Right renal pelvis (tissue), 4 donors: ENCODE results near the gene LRRC71. TPM values are rescaled to one million over a fixed set of nuclear protein-coding genes. Genes with fewer than 3 reads are reported as not detected.

Experiments used
- DNase-seq, 4 donors: peaks; one replicate each; pipeline ENCODE4 v3.0.0-alpha.2; 2013; ENCODE audit warnings: low read depth in 4 of 4, low spot score in 3 of 4, missing footprints in 1 of 4
- polyA plus RNA-seq, 4 donors: library from polyadenylated mRNA; unstranded; fragments of 120-200 nt; gene quantifications; one replicate each; pipeline ENCODE4 v1.2.1, GENCODE V29; 2013; ENCODE audit not compliant: insufficient read length in 4 of 4

Gene LRRC71
- polyA plus RNA-seq, 4 donors: 0.22 to 0.66 (median 0.33) TPM

DNA sequence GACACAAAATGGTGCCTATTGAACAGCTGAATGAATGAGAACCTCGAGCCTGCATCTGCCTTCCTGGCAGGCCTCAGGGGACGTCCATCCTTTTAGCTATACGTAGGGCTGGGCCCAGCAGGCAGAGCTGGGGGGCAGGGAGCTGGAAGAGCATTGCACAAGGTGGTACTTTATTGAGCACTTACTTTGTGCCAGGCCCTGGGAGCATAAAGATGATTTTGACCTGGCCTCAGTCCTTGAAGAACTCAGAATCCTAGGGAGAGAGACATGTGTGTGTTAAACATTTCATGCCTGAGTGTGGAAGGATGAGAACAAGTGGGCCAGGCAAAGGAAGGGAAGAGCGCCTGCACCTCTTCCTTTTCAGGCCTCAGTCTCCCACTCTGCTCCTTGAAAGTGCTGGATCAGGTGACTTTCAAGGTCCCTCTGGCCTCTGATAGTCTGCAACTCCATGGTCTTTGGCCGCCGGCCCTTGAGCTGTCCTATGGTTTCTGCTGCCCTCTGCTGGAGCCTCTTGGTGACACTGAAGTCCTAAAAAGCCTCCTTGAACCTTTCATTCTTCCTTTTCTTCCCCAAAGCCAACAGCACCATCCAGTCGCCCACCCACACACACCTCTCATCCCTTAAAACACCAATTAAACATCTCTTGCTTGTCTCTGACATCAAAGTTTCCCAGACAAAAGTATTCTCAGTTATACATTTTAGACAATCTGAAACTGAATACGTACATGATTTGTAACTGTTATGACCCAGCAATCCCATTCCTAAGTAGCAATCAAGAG is 30.4 kb upstream of the LRRC71 start:
- DNase-seq: peak; percentile 67 to 75 (median 68)

DNA sequence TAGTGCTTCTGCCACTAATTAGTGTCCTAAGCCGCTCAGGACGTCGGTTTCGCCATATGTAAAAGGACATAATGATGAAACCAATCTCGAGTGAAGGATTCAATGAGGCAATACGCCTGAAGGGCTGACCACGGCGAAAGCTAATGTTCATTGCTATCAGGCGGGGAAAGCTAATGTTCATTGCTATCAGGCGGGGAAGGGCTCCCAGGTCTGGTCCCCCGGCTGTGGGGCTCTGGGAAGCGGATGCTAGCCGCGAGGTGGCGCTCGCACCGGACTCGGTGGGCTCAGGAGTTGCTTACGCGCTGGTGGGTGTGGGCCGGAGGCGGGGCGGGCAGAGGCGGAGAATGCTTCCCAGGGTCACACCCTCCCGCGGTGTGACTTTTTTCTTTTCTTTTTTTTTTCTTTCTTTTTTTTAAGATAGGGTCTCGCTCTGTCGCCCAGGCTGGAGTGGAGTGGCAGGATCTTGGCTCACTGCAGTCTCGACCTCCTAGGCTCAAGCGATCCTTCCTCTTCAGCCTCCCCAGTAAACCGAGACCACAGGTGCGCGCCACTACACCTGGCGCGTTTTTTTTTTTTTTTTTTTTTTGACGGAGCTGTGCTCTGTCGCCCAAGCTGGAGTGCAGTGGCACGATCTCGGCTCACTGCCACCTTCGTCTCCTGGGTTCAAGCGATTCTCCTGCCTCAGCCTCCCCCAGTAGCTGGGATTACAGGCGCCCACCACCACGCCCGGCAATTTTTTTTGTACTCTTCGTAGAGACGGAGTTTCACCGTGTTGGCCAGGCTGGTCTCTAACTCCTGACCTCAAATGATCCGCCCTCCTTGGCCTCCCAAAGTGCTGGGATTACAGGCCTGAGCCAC is 28.0 kb upstream of the LRRC71 start:
- peak; percentile 80 to 87 (median 86) for DNase-seq

DNA sequence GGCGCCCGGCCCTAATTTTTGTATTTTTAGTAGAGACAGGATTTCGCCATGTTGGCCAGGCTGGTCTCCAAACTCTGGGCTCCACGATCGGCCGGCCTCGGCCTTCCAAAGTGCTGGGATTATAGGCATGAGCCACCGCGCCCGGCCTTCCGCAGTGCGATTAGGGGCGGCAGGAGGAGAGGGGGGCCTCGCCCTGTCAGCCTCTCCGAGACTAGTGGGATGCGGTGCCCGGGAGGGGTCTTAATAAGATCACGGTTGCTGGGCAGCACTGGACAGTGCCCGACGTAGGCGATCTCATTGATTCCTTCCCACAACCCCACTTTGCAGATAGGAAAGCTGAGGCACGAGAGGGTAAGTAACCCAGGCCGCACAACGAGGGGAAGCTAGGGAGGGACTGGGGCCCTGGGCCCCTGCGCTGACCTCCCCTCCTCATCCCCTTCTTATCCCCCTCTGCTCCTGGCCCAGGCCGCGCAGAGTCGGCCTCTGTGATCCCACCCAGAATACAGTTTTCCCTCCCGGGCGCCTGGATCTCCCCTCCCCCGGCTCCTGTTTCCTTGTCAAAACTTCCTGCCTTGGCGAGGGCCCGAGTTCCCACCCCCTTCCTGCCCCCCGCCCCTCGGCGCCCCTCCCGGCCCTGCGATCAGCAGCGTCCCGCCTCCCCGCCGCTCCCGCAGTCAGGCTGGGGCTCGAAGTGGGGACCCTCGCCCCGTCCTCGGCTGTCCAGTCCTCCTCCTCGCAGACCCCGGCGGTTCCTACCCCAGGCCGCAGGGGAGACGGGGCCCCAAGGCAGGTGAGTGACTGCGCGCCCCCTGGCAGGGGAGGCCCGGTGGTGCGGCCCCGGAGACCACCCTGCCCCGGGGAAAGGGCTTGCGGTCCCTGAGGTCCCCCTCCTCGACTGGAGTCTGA is 27.1 kb upstream of the LRRC71 start, which contains the start of gene PEAR1:
Gene PEAR1, plus strand, starts transcription at position 671 of the 906 bp plus-strand sequence. CDS start 10,209 bp downstream, outside the sequence.
- peak in 2 of 4 donors; percentile 38 to 56 for DNase-seq

DNA sequence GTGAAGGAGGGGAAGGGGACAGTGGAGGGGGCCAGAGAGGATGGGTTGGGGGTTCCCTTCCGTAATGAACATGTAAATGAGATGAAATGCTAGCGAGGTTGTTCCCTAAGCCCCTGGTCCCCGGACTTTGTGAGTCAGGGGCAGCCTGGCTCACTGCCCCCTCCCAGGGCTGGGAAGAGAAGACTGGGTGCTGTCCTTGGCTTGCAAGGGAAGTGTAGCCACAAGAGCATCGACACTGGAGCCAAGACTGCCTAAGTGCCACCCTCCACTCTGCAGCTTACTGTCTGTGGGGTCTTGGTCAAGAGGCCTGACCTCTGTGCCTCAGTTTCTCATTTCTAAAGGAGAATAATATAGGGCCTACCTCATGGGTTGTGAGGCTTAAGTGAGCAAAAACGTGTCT is 26.4 kb upstream of the LRRC71 start:
- no peak for DNase-seq

DNA sequence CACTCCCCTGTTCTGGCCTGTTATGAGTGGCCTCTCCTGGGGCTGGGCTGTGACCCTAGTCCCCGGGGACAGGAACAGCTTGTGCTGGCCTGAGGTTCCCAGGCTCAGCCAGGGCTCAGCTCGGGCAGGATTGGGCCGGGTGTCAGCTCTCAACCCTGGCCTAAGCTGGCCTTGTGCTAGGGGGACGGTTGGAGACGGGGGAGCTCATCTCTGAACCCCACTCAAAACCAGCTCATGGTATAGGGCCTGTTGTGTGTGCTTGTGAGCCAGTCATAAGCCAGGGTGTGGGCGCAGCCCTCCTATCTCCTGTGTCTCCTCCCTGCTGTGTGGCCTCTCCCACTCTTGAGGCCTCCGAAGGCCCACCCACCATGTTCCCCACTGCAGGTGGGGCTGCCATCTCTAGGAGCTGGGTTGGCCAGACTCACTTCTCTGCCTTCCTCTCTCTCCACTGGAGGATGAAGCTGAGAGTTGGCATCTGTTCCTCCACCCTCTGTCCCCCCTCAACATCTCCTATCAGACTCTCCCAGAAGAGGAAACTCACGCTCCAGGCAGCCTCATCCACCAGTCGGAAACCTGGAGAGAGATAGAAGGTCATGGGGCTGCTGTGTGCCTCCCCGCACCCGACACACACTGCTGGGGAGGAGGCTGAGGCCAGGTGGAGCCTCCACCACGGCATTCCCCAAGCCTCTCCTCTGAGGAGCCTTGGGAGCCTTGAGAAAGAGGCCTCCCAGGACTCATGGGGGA is 25.5 kb upstream of the LRRC71 start:
- DNase-seq: no peak

DNA sequence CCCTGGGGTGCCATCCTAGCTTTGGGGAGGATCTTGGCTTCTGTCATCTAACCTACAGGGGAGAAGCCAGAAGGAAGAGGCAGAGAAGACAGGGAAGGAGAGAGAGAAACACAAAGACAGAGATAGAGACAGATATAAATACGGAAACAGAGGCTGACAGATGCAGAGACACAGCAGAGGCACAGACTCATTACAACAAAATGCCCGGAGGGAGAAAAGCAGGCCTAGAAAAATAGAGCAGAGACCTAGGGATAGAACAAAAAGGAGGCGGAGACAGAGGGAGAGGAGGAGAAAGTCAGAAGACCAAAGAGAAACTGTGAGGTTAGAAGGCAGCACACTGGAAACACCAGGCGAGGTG is 25.0 kb upstream of the LRRC71 start:
- DNase-seq: no peak

DNA sequence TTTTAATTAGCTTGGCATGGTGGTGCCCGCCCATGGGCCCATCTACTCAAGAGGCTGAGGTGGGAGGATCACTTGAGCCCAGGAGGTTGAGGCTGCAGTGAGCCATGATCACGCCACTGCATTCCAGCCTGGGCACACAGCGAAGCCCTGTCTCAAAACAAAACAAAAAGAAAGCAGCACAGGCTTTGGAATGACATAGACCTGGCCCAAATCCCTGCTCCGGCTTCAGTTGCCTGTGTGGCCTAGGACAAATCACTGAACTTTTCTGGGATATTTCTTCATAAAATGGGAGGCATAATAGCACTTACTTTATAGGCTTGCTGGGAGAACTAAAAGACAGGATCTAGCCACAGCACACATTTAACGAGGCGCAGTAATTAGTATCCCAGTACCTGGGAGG is 24.5 kb upstream of the LRRC71 start:
- DNase-seq: no peak

DNA sequence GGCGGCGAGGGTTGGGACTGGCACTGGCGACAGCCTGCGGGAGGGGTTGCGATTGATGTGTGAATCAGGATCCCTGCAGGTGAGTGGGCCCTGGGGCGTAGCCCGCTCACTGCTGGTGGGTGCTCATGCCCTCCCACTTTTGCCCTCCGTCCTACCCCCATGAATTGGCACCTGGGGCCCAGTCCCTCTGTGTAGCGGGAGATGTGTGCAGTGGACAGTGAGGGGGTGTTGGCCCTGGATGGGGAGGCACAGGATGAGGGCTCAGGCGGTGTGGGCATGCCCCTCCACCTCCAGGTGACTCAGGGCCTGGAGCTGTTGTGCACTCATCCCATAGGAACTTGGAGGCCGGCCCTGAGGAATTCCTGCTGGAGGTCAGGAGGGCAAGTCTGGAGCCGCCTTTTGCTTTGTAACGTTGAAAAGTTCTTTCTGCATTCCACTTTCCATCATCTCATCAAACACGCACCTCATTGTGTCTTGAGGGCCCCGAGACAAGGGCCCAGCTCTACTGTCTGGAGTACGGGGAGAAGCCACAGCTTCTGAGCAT is 23.9 kb upstream of the LRRC71 start:
- DNase-seq: no peak

DNA sequence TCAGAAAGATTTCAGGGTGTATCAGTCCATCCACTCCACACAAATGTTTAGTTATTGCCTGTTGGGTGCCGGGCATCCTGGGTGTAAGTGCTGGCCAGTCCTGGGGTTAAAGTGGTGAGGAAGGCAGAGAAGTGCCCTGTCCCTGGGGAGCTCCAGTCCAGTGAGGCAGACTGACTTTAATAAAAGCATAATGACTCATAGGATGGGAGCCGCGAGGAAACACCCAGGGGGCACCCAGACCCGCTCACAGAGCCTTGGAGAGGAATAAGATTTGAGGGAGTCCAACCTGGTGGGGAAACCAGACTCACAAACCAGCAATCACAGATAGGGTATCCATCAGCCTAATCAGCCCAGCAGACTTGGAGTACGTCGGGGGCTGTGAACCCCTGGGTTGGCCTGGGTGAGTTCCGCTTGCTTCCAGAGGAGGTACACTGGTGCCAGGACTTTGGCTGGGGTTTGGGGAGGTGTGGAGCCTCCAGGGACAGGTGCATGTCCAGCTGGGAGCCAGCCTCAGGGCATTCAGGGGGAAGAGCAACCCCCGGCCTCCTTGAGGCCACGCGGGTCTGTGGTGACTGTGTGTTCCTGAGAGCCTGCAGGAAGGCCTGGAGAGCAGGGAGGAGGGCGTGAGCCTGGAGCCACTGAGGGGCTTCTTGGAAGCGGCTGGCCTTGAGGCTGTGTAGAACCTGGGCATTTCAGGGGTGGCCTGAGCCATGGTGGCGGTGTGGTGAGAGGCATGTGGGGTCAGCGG is 23.2 kb upstream of the LRRC71 start:
- DNase-seq: no peak

DNA sequence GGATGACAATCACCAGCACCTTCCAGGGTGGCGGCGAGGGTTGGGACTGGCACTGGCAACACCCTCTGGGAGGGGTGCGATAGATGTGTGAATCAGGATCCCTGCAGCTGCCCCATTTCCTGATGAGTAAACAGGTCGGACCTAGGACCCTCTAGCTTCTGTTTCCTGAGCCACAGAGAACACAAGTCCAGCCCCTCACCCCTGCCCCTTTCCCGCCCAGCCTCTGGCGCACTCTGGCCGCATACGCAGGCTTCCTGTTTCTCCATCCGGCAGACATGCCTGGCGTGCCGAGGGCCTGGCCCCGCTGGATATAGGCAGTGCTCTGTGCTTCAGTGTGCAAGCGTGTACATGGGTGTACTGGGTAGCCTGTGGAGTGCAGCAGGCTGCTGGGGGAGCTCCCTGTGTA is 22.3 kb upstream of the LRRC71 start:
- DNase-seq: peak in 1 of 4 donors; percentile 48

DNA sequence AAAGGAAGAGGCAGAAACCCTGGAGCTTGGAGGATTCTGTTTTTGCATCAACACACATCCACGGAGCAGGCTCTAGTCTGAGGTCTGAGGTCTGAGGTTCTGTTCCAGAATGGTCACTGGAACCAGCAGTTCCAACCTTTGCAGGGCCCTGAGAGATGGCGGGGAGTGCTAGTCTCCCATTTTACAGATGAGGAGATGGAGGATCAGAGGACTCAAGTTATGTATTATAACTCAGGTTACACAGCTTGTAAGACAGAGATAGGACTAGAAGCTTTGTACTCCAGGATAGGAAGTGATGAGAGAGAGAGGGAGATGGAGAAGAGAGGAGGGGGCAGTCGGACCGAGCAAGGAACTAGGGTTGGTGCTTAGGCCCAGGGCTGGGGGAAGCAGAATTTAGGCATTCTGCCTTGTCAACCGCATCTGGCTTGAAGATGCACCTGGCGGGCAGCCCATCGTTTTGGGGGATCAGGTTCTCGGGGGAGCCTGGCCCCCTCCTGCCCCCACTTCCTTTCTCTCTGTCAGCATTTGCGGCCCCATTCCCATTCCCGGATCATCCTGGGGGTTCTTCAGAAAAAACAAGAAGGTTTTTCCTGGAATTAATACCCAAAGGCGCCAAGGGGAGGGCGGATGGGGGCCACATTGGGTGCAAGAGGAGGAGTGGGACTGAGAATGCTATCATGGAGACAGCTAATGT is 21.3 kb upstream of the LRRC71 start:
- no peak for DNase-seq

DNA sequence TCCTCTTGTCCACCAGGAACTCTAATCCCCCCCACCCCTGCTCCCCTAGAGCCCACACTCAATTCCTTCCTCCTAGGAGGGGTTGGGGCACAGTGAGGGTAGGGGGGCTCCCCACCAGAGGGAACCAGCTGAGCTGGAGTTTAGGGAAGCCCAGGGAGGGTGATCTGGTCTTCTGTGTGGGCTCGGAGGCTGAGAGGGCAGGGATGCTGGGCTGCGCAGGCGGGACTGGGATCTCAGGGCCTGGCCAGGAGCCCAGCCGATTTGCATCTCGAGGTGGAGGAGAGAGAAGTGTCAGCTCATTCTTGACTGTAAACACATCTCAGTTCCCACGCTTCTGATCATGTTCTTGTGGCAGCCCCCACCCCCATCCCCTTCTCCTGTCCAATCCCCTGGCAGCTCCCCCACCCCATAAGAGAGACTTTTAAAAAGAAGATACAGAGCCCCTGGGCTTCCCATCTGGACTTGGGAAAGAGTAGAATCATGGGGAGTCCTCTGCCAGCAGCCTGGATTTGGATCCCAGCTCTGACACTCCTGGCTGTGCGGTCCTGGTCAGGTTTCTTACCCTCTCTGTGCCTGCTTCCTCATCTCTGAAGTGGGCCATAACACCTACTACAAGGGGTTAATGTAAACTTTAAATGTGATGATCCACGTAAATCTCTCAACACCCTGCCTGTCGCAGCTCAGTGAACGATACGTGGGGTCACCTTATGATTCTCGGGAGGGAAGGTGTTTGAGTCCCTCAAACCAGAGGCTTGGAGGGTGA is 20.3 kb upstream of the LRRC71 start:
- DNase-seq: no peak

DNA sequence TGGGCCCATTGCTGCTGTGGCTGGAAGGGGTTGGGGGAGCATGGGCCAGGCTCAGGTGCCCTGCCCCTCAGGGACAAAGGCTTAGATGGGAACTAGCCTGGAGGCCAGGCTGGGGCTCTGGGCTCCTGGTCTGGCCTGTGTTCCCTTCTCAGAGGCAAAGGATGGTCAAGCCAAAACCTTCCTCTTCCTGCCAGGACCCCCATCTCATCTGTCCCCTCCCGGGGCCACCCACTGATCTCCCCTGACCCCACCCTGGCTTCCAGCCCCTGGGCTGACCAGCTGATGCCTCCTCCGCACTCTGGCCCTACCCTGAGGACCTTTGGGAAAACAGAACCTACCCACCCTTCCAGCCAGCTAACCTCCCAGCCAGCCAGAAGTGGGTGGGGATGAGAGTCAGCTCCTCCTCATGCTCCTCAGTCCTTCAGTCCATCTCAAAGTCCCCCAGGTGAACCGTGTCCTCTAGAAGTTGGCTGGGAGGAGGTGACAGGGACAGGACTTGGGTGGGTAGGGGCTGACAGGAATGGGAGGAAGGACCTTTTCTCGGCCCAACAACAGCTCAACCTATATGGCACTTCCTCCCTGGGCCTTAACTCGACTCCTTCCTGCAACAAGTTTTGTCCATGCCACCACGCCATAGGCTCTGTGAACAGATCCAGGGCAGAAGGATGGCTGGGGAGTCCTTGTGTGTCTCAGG is 19.4 kb upstream of the LRRC71 start:
- no peak for DNase-seq

DNA sequence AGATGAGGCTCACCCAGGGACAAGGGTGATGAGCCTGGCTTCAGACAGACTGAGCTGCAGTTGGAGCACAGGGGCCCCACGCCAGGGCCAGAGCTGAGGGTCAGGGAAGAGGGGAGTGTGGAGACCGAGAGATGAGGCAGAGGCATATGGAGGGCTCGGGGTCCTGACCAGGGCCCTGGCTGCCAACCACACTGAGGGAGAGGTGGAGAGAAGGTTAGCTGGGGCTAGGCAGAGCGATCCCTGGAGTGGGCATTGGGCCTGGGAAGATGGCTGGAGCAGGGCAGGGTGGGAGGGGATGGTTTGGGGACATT is 18.9 kb upstream of the LRRC71 start:
- DNase-seq: no peak

DNA sequence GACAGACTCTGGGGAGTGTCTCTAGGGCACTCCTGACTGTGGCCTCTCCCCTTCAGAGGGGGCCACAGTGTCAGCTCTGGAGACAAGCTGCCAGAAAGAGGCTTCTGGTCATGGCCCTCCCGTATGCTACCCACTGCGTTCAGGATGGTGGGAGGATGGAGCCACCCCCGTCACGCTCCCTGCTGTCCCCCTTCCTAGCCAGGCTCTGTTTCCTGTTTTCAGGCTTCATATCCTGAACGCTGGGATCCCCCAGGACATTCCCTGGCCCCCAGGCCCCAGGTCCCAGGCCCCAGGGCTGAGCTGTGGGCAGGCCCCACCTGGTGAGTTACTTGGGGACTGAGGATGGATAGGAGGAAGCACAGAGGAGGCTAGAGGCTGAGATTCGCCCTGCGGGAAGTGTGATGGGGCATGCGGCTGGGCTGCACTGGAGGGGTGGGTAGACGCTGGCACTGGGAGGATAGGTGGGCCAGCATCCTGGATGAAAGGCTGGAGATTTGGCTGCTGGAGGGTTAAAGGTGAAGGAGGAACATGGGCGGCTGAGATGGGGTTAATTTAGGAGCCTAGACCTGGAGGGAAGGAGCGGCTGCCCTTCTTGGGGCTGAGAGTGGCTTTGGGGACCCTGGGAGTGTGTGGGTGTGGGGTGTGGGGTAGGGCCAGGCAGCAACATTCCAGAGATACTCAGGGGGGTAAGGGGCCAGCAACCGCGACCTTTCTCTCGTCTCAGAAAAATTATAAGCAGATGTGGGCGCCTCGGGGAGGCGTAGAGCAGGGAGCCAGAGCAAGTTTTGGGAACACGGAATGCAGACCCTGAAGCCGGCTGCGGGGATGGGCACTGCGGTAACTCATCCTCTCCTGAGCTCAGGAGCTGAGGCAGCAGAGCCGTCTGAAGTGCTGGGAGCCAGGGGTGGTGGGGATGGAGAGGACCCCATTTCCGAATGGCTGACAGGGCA is 18.2 kb upstream of the LRRC71 start:
- DNase-seq: no peak
